Activated CD4-positive, alpha-beta memory T cell treated with anti-CD3 and anti-CD28 coated beads for 36 hours (primary cell): ENCODE measurements around the gene MYH9. TPM values are rescaled to one million over a fixed set of nuclear protein-coding genes. Genes with fewer than 3 reads are reported as not detected.
"Not testable (repeated sequence)": the region's sequence is repeated elsewhere in the genome, so short reads cannot be mapped to it uniquely, and the experiment has no call there.

Source experiments
- CTCF ChIA-PET: fragments of 350-600 bp; sonication (Branson Sonifier 250); formaldehyde crosslinking; loops from one replicate; lab custom pipeline; 2021; ENCODE audit warnings: antibody characterized with exemption, inconsistent platforms; lab: Charles Lee
- POLR2A ChIA-PET: fragments of 350-600 bp; sonication (Branson Sonifier 250); formaldehyde crosslinking; loops from one replicate; lab custom pipeline; 2021; ENCODE audit warnings: antibody characterized with exemption; lab: Charles Lee
- DNase-seq: peaks from one replicate; pipeline ENCODE4 v3.0.0-alpha.2; 2020
- H3K27ac Mint-ChIP-seq: one replicate; pipeline ENCODE4 v1.8.0; 2021; ENCODE audit warnings: mixed read lengths
- H3K27me3 Mint-ChIP-seq: one replicate; pipeline ENCODE4 v1.8.0; 2021; ENCODE audit warnings: mixed read lengths
- H3K36me3 Mint-ChIP-seq: one replicate; pipeline ENCODE4 v1.8.0; 2021; ENCODE audit warnings: mixed read lengths
- H3K4me1 Mint-ChIP-seq: one replicate; pipeline ENCODE4 v1.8.0; 2021; ENCODE audit warnings: low read depth, mixed read lengths
- H3K4me3 Mint-ChIP-seq: one replicate; pipeline ENCODE4 v1.8.0; 2021; ENCODE audit warnings: mild to moderate bottlenecking, mixed read lengths
- H3K9me3 Mint-ChIP-seq: one replicate; pipeline ENCODE4 v1.8.0; 2021; ENCODE audit warnings: mixed read lengths
- intact Hi-C: fragments of 100-400 bp; cut with micrococcal nuclease; formaldehyde crosslinking; loops from one replicate; pipeline ENCODE4 v1.15.1; 2023
- total RNA-seq, 2 experiments: library from RNA; stranded (reverse); gene quantifications; one replicate each; pipeline ENCODE4 v1.2.3, GENCODE V29; 2021

MYH9 gene
- total RNA-seq, 2 experiments from 2014 or later, result 712 to 720 TPM

DNA sequence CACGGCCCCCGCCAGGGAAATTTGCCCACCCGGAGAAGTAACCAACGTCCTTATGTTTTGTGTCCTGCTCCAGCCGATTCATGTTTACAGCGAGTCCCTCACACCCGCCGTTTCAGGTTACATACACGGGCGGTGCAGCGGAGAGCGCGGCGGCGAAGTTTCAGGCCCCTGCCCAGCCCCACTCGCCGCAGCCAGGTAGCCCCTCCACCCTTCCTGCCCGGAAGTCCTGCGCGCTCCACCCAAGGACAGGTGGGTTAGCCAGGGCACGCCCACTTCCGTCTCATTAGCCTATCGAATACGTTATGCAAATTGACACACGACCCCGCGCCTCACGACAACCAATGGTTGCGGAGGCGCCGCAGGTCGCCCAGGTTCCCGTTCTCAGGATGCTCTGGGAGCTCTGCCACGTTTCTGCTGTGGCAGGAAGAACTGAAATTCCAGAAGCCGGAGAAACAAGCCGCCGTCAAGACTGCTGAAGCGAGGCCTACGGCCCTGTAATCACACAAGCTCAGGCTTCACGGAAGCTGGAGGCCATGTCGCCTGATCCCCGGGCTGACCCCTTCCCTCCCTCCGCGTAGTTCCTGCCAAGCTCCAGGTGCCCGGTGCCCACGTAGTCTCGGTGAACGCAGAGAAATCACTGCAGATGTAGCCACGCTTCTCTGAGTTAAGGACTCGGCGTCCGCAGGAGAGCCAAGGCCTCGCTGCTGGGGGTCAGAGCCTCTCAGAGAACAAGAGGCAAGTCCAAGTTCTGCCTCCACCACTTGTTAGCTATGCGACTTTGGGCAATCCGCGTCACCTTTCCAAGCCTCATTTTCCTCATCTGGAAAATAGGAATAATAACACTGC lies 22.4 kb upstream of the MYH9 start:
- H3K36me3 Mint-ChIP-seq, result no peaks in the 10 kb centered on the region
- no peaks in the 10 kb centered on the region for H3K27me3 Mint-ChIP-seq
- H3K4me3 Mint-ChIP-seq, result peak overlapping the region; percentile 76
- CTCF ChIA-PET, result interaction anchor here (1.1 to 1.5 kb wide), 2 partner anchors 45 to 109 kb away, joined by 4 read pairs; no protein-coding TSS in a partner anchor
- peaks cover 37% of the 10 kb centered on the region for H3K4me1 Mint-ChIP-seq
- H3K9me3 Mint-ChIP-seq, result no peaks in the 10 kb centered on the region
- peak; percentile 83 for DNase-seq
- POLR2A ChIA-PET, result no interaction called here
- intact Hi-C loops, result loop anchor here (1.0 to 10.0 kb wide), 3 partner anchors 22 to 255 kb away; no protein-coding TSS in a partner anchor
- H3K27ac Mint-ChIP-seq, result peak overlapping the region; percentile 66

GRCh38 chr22:36409554-36409910 lies 21.8 kb upstream of the MYH9 start:
- intact Hi-C loops, result loop anchor here (5.0 kb wide), 1 partner anchor 43 kb away; no protein-coding TSS in a partner anchor
- Mint-ChIP-seq H3K4me1 (peaks cover 43% of the 10 kb centered on the region), H3K4me3 (peak overlapping the region; percentile 76), H3K27ac (peak overlapping the region; percentile 66)
- POLR2A ChIA-PET, H3K9me3 Mint-ChIP-seq, DNase-seq, H3K27me3 Mint-ChIP-seq, H3K36me3 Mint-ChIP-seq: not testable (repeated sequence)
- CTCF ChIA-PET, result interaction anchor here (0.6 kb wide), 1 partner anchor 44 kb away, joined by 3 read pairs; no protein-coding TSS in a partner anchor

DNA sequence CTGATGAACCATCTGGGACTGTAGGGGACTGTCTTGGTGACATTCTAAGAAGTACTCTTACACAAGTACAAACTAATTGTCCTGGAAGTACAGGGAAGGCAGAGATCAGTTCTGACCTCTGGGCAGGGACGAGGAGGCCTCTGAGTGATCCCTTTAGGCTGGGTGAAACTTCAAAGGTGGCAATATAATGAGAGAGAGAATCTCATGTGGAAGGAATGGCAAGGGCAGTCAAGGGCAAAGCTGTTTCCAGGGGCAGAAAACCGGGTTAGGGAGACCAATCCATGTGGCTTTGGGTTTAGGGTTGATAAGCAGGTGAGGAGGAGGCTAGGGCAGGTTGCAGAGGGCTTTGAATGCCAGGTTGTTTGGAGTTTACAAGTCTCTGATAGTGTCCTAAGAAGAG lies 21.3 kb upstream of the MYH9 start:
- Mint-ChIP-seq H3K4me1 (peaks cover 45% of the 10 kb centered on the region), H3K27me3 (no peaks in the 10 kb centered on the region), H3K4me3 (no peak overlapping the region), H3K36me3 (no peaks in the 10 kb centered on the region), H3K27ac (peak overlapping the region; percentile 0), H3K9me3 (no peaks in the 10 kb centered on the region)
- intact Hi-C loops, result loop anchor here (5.0 kb wide), 1 partner anchor 43 kb away; no protein-coding TSS in a partner anchor
- CTCF ChIA-PET, result interaction anchor here (0.6 kb wide), 1 partner anchor 44 kb away, joined by 3 read pairs; no protein-coding TSS in a partner anchor
- no peak for DNase-seq
- POLR2A ChIA-PET, result no interaction called here

DNA sequence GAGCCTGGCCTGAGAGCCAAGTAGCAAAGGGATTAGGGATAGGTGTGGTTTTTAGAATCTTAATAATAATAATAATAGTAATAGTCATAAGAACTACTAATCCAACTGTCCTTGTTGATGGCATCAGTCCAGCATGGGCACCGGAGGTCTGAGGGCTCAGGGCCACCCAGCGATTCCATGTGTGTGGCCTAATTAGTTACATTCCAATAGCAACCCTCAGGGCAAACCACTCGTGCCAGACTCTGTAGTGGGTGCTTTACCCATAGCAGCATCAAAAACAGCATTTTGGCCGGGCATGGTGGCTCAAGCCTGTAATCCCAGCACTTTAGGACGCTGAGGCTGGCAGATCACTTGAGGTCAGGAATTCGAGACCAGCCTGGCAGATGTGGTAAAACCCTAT lies 19.0 kb upstream of the MYH9 start:
- intact Hi-C loops, result loop anchor here (5.0 kb wide), 1 partner anchor 46 kb away; no protein-coding TSS in a partner anchor
- ChIA-PET CTCF (interaction anchor here (1.2 kb wide), 1 partner anchor 64 kb away, joined by 7 read pairs; no protein-coding TSS in a partner anchor), POLR2A (interaction anchor here (0.8 to 1.2 kb wide), 2 partner anchors 10 to 18 kb away, joined by 3 read pairs; partner anchors contain the start of gene MYH9)
- Mint-ChIP-seq H3K9me3 (no peaks in the 10 kb centered on the region), H3K27me3 (no peaks in the 10 kb centered on the region), H3K4me1 (peaks cover 45% of the 10 kb centered on the region), H3K36me3 (no peaks in the 10 kb centered on the region), H3K4me3 (no peak overlapping the region), H3K27ac (no peak overlapping the region)
- DNase-seq, result no peak

DNA sequence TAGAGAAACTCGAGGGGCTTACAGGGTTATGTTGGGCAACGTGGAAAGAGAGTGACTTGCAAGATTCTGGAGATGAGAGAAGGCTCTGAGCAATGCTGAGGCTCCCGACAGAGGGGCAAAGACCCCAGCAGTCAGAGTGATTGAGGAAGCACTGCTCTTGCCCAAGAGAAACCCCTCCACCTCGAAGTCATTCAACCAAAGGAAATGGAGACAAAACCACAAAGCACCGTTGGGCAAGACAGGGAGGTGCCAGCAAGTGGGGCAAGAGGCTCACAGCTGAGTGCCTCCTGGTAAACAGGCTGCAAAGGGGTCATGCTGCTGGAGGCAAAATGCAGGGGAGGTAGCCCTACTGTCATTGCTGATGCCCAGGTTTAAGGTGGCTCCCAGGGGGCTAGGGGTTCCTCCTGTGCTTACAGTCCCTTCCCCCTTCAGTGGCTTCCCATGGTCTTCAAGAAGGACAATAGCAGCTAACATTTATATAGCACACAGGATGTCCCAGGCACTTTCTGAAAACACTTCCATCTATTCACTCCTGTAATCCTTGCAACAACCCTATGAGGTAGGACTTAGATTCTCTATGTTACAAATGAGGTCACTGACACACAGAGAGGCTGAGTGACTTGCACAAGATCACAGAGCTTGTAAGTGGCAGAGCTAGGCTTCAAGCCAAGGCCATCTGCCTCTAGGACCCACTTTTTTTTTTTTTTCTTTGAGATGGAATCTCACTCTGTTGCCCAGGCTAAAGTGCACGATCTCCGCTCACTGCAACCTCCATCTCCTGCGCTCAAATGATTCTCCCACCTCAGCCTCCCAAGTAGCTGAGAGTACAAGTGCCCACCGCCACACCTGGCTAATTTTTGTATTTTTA lies 18.1 kb upstream of the MYH9 start:
- H3K4me3 Mint-ChIP-seq, result no peak overlapping the region
- ChIA-PET CTCF (interaction anchor here (1.2 kb wide), 2 partner anchors 65 to 114 kb away, joined by 3 to 7 read pairs; no protein-coding TSS in a partner anchor), POLR2A (interaction anchor here (0.8 to 1.2 kb wide), 2 partner anchors 11 to 18 kb away, joined by 3 read pairs; partner anchors contain the start of gene MYH9)
- peaks cover 45% of the 10 kb centered on the region for H3K4me1 Mint-ChIP-seq
- no peaks in the 10 kb centered on the region for H3K9me3 Mint-ChIP-seq
- peak overlapping the region; percentile 90 for H3K27ac Mint-ChIP-seq
- no peaks in the 10 kb centered on the region for H3K36me3 Mint-ChIP-seq
- DNase-seq, result peak; percentile 73
- no peaks in the 10 kb centered on the region for H3K27me3 Mint-ChIP-seq
- intact Hi-C loops, result loop anchor here (2.0 to 5.0 kb wide), 2 partner anchors 17 to 46 kb away; no protein-coding TSS in a partner anchor

DNA sequence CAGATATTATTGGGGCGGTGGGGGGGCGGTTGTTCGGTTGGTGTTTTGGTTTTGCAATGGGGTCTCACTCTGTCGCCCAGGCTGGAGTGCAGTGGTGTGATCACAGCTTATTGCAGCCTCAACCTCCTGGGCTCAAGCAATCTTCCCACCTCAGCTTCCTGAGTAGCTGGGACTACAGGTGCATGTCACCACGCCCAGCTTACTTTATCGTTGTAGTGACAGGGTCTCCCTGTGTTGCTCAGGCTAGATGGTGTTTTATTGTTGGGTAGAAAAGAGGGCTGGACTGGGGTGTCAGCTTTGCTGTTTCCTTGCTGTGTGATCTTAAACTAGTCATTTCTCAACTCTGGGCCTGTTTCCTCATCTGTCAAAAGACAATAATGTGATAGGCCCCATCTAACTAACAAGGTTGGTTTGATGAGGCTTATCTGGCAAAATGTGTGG lies 17.5 kb upstream of the MYH9 start:
- H3K9me3 Mint-ChIP-seq, result no peaks in the 10 kb centered on the region
- H3K4me3 Mint-ChIP-seq, result no peak overlapping the region
- H3K4me1 Mint-ChIP-seq, result peaks cover 38% of the 10 kb centered on the region
- no peaks in the 10 kb centered on the region for H3K27me3 Mint-ChIP-seq
- intact Hi-C loops, result loop anchor here (2.0 to 5.0 kb wide), 2 partner anchors 16 to 47 kb away; no protein-coding TSS in a partner anchor
- DNase-seq, result peak; percentile 27
- ChIA-PET POLR2A (interaction anchor here (0.7 to 1.2 kb wide), 2 partner anchors 17 kb away, joined by 3 to 4 read pairs; partner anchors contain the start of gene MYH9), CTCF (interaction anchor here (1.2 kb wide), 2 partner anchors 65 to 113 kb away, joined by 3 to 7 read pairs; no protein-coding TSS in a partner anchor)
- peak overlapping the region; percentile 90 for H3K27ac Mint-ChIP-seq
- no peaks in the 10 kb centered on the region for H3K36me3 Mint-ChIP-seq

DNA sequence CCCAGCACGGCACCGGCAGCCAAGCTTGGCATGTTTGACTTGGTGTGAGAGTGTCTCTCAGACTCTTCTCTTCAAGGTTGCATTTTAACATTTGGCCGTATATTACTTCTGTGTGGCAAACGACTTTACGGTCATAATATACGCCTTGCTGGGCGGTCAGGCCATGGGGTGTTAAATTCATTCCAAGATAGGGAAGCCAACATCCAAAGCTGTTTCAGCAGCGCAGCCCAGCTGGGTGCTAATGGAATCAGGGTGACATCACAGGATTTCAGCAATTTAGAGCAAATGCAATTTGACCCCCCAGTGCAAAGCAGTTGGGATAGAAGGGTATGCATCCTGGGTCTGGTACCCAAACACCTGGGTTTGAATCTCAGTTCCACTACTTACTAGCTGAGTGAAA lies 16.7 kb upstream of the MYH9 start:
- H3K9me3 Mint-ChIP-seq, result no peaks in the 10 kb centered on the region
- H3K4me3 Mint-ChIP-seq, result no peak overlapping the region
- no peak overlapping the region for H3K27ac Mint-ChIP-seq
- H3K36me3 Mint-ChIP-seq, result no peaks in the 10 kb centered on the region
- ChIA-PET CTCF (interaction anchor here (0.7 kb wide), 1 partner anchor 71 kb away, joined by 3 read pairs; no protein-coding TSS in a partner anchor), POLR2A (no interaction called here)
- no peaks in the 10 kb centered on the region for H3K27me3 Mint-ChIP-seq
- intact Hi-C loops, result loop anchor here (2.0 kb wide), 1 partner anchor 16 kb away; no protein-coding TSS in a partner anchor
- no peak for DNase-seq
- H3K4me1 Mint-ChIP-seq, result peaks cover 36% of the 10 kb centered on the region

DNA sequence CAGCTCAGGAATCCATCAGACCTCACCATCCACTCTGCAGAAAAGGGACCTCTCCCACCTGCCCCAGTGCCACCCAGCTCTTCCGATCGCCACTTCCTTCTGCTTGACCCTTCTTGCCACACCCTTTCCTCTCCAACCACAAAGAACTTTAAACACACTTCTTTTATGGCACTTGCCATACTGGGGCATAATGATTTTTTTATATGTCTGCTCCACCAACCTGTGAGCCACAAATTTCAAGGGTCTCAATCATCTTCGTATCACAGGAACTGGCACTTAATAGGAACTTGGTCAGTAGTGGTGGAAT lies 11.7 kb upstream of the MYH9 start:
- Mint-ChIP-seq H3K4me1 (peaks cover 22% of the 10 kb centered on the region), H3K27ac (no peak overlapping the region), H3K9me3 (no peaks in the 10 kb centered on the region), H3K27me3 (no peaks in the 10 kb centered on the region), H3K4me3 (no peak overlapping the region), H3K36me3 (no peaks in the 10 kb centered on the region)
- ChIA-PET POLR2A (no interaction called here), CTCF (no interaction called here)
- intact Hi-C loops, result no loop called here
- no peak for DNase-seq

GRCh38 chr22:36398601-36399471 lies 11.1 kb upstream of the MYH9 start:
- H3K9me3 Mint-ChIP-seq, result no peaks in the 10 kb centered on the region
- DNase-seq, result no peak
- H3K27ac Mint-ChIP-seq, result no peak overlapping the region
- POLR2A ChIA-PET, result interaction anchor here (0.7 kb wide), 1 partner anchor 11 kb away, joined by 3 read pairs; the partner anchor contains the start of gene MYH9
- H3K27me3 Mint-ChIP-seq, result no peaks in the 10 kb centered on the region
- CTCF ChIA-PET, result no interaction called here
- intact Hi-C loops, result no loop called here
- H3K36me3 Mint-ChIP-seq, result no peaks in the 10 kb centered on the region
- no peak overlapping the region for H3K4me3 Mint-ChIP-seq
- peaks cover 21% of the 10 kb centered on the region for H3K4me1 Mint-ChIP-seq

DNA sequence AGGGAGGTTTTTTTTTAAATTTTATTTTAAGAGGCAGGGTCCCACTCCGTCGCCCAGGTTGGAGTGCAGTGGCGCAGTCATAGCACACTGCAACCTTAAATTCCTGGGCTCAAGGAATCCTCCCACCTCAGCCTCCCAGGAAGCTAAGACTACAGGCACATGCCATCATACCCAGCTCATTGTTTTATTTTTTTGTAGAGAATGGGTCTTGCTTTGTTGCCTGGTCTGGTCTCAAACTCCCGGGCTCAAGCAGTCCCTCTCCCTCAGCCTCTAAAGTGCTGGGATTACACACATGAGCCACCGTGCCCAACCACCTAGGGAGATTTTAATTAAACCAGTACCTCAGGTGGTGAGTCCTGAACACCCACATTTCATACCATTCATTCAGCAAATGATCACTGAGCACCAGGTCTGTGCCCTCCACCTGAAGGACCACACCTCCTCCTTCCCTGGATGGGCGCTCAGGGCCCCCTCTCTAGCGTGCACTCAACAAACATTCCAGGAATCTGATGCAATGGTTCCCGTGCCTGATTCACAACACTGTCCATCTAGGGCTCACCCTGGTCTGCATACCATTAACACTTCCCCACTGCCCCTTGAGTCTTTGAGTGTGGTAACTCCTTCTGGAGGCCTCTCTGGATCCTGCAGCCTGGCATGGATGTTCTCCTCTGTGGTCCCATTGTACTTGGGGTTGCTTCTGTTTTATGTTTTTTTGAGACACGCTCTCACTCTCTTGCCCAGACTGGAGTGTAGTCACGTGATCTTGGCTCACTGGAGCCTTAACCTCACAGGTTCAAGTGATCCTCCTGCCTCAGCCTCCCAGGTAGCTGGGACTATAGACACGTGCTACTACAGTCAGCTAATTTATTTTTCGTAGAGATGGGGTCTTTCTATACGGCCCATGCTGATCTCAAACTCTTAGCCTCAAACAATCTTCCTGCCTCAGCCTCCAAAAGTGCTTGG lies 9.6 kb upstream of the MYH9 start:
- ChIA-PET POLR2A (interaction anchor here (0.6 kb wide), 1 partner anchor 10 kb away, joined by 3 read pairs; no protein-coding TSS in a partner anchor), CTCF (no interaction called here)
- peaks cover 21% of the 10 kb centered on the region for H3K4me1 Mint-ChIP-seq
- no peaks in the 10 kb centered on the region for H3K9me3 Mint-ChIP-seq
- no peaks in the 10 kb centered on the region for H3K27me3 Mint-ChIP-seq
- intact Hi-C loops, result no loop called here
- no peak overlapping the region for H3K4me3 Mint-ChIP-seq
- H3K27ac Mint-ChIP-seq, result no peak overlapping the region
- H3K36me3 Mint-ChIP-seq, result no peaks in the 10 kb centered on the region
- DNase-seq, result no peak
